HG03139 (cell line): ENCODE measurements around the gene CCDC183.
"Not testable (repeated sequence)": the region's sequence is repeated elsewhere in the genome, so short reads cannot be mapped to it uniquely, and the experiment has no call there.

Experiments used
- ATAC-seq: cut with Tn5 transposase; IDR thresholded peaks from one replicate; pipeline ENCODE4 v1.9.1; 2021; ENCODE audit not compliant: unreplicated experiment

CCDC183 gene

DNA sequence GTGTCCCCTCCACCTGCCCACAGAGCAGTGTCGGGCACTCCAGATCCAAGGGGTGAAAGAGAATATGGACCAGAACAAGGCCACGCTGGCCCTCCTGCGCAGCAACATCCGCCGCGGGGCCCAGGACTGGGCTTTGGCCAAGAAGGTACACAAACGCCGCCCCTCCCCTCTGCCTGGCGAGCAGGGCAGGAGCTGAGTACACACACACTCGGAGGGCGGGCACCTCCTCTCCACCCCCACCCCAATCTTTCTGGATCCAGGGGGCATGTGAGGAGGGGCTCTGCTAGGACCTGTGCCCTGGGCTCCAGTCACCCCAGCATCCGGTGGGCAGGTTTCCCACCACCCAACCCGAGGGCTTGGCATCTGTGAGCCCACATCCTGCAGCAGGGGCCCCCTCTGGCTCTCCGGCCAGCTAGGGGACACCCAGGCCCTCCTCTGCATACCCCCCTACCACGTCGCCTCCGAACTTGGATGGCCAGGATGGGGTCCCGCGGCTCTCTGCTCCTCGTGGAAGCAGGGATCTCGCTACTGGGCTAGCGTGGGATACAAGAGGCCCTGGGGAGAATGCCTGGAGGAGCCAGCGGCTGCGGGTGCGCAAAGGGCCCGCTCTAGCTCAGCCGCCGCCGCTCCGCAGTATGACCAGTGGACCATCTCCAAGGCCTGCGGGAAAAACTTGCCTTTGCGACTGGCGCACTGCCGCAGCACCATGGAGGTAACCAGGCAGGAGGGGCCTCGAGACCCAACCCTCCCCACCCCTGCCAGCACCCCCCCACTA lies 3.1 kb downstream of the CCDC183 start:
- no peak for ATAC-seq

- peak; percentile 45 for ATAC-seq
Observed at GRCh38 chr9:136799854-136800657, 3.9 kb downstream of the CCDC183 start.

- no peak for ATAC-seq
Observed at GRCh38 chr9:136802321-136802720, 6.2 kb downstream of the CCDC183 start.

DNA sequence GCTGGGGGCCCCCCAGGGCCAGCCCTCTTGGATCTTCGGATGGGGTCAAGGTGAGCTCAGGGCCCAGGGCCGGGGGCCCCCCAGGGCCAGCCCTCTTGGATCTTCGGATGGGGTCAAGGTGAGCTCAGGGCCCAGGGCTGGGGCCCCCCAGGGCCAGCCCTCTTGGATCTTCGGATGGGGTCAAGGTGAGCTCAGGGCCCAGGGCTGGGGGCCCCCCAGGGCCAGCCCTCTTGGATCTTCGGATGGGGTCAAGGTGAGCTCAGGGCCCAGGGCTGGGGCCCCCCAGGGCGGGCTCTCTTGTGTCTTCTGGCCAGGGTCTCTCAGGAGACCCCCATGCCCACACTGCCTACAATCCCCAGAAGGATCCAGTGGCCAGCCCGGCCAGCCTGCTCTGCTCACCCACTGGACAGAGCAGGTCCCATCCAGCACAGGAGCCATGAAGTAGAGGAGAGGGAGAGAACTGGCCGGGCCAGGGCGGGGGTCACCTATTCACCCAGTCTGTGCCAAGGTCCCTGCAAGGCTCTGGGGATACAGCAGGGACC lies 6.9 kb downstream of the CCDC183 start:
- ATAC-seq, result not testable (repeated sequence)

GRCh38 chr9:136803551-136804508 lies 7.7 kb downstream of the CCDC183 start:
- ATAC-seq, result no peak

GRCh38 chr9:136804509-136805206 lies 8.5 kb downstream of the CCDC183 start:
- ATAC-seq, result no peak

- ATAC-seq, result no peak
Observed at GRCh38 chr9:136805207-136805740, 9.1 kb downstream of the CCDC183 start.

GRCh38 chr9:136806067-136806466 lies 9.9 kb downstream of the CCDC183 start:
- no peak for ATAC-seq

DNA sequence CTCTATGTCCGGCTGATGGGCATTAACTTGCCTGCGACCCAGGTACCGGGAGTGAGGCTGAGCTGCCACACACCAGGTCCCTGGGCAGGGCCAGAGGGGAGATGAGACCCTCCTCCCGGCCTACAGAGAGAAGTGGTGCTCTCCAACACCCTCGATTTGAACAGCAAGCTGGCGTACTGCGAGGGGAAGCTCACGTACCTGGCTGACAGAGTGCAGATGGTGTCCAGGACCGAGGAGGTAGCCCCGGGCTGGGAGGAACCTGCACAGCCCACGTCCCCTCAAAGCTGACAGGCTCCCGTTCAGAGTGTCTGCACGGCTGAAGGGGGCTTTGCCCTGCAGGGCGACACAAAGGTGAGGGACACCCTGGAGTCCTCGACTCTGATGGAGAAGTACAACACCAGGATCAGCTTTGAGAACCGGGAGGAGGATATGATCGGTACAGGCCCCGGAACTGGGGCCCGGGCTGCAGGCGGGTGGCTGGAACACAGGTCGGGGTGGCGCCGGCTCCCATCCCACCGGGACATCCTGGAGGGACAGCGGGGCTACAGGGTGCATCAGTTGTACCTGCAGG lies 10.6 kb downstream of the CCDC183 start:
- no peak for ATAC-seq

DNA sequence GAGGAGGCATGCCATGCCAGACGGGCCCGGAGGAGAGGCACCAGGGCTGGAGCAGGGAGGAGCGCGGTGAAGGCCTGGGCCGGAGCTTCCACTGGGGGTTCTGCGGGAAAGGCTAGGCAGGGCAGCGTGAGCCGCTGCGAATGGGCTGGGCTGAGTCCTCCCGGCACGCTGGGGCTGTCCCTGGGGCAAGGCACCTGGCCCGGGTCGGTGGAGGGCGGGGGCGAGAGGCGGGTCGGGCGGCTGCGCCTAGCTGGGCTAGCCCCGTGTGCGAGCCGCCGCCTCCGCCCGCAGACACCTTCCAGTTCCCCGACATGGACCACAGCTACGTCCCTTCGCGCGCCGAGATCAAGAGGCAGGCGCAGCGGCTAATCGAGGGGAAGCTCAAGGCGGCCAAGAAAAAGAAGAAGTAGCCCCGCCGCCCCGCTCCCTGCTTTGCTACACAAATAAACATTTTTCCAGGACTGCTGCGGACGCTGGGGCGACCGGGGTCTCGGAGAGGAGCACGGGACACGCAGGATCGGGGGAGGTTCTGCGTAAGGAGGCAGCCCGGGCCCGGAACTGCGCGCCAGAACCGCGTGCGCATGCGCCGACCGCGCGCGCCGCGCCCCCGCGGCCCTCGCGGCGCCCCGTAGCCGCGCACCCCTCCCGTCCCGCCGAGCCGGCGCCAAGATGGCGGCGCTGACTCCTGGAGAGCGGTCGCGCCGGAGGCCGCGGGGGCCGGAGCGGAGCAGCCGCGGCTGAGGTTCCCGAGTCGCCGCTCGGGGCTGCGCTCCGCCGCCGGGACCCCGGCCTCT lies 11.3 kb downstream of the CCDC183 start, which contains the start of gene RABL6:
TSS of gene RABL6 (plus strand) at position 668 of the 794 bp plus-strand sequence. CDS start 249 bp downstream, outside the sequence.
- ATAC-seq, result peak; percentile 52

GRCh38 chr9:136808075-136808805 lies 12.1 kb downstream of the CCDC183 start:
- ATAC-seq, result peak; percentile 26

DNA sequence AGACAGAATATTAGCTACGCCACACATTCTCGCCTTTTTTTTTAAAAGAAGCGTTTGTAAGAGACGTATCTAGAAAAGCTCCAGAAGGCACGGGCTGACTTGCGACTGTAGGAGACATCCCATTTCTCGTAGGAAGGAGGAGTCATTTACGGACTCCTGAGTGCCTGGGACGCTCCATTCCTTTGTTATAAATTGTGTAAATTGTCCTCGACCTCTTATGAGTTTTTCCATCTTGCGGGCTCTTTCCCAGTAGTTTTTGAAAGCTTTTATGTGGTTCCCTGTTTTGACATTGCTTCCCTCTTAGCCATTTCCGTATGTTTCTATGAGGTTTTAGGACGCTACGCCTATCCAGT lies 12.6 kb downstream of the CCDC183 start:
- no peak for ATAC-seq

- no peak for ATAC-seq
Observed at GRCh38 chr9:136814725-136815421, 18.7 kb downstream of the CCDC183 start.

- no peak for ATAC-seq
Observed at GRCh38 chr9:136815422-136815782, 19.3 kb downstream of the CCDC183 start.

DNA sequence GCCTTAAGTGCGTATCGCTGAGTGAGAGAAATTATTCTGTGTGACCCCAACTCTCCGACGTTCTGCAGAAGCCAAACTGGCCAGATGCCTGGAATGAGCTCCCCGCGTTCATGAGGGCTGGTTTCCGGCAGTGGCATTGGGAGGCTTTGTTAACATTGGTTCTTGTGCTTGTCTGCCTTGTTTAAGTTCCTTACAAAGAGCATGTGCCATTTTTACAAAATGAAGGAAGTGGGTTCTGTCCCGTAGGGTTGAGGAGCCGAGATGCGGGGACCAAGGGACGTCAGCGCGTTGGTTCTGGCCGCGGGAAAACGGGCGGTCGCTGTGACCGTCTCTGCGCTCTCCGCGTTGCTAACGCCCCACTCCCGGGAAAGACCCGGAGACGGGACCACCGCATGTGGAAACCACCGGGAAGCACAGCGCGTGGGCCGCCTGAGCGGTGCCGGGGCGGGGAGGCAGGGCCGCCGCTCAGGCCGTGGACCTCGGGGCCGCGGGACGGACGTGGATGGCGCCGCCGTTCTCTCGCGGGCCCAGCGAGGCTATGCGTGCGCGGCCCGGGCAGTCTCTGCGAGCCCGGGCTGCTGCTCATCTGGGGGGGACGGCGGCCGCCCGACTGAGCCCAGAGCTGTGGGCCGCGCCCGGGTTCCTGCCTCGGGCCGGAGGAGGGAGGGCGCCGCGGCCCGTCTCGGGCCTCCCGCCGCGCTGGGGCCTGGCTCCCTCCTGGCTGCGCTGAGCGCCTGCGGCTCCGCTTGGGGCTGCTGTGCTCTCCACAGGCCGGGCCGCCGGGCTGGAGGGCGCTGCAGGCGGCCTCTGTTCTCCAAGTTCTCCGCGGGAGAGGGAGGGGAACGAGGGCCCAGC lies 25.1 kb downstream of the CCDC183 start:
- ATAC-seq, result no peak

DNA sequence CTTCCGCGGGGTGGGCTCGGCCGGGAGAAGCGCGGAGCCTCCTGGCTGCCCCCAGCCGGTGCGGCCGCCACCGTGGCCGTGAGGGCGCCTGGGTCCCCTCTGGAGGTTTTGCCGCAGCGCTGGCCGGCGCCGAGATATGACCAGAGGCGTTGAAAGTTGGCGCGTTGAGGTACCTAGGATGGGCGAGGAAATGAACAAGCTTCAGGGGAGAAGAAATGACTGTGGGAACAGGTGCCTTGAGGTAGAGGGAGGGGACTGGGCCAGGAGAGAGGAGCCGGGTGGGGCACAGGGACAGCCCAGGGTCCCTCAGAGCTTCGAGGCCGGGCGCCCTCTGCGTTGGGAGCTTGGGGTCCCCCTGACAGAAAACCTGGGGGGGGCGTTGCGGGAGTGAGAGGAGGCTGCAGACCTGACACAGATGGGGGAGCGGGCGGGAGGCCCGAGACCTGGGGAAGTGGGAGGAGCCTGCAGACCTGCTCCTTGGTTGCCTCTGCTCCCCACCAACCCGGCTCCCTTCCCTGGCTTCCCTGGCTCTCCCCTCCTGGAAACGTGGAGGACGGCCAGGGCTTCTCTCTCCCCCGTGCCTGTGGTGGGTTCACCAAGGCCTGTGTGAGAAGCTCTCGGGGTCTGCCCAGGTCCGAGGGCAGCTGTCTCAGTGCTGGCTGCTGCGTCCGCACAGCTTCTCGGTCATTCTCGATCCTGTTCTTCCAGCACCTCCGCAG lies 25.8 kb downstream of the CCDC183 start:
- no peak for ATAC-seq
